Measurements from ENCODE around the gene PCYT1A. TPM values are rescaled to one million over a fixed set of nuclear protein-coding genes. Genes with fewer than 3 reads are reported as not detected.
A peak's percentile ranks its signal among the peaks of the same experiment; 100 is the strongest.
"Not testable (repeated sequence)": the region's sequence is repeated elsewhere in the genome, so short reads cannot be mapped to it uniquely, and the experiment has no call there.

Gene PCYT1A
- total RNA-seq, 1 donor, result 86.1 TPM

DNA sequence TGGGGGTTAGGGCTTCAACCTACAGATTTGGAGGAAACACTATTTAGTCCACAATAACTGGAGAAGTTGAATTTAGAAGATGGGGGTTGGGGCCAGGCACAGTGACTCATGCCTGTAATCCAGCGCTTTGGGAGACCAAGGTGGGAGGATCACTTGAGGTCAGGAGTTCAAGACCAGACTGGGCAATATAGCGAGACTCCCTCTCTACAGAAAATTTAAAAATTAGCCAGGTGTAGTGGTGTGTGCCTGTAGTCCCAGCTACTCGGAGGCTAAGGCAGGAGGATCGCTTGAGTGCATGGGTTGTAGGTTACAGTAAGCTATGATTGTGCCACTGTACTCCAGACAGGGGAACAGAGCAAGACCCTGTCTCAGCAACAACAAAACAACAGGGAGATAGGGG is 35.5 kb upstream of the PCYT1A start:
- Histone ChIP-seq H2AFZ (ENCODE audit: low read length) (no peak overlapping the region), H3K9me3 (ENCODE audit: low read depth, low read length) (no peaks in the 10 kb centered on the region), H3K27ac (ENCODE audit: low read depth, low read length) (no peak overlapping the region), H3K36me3 (ENCODE audit: insufficient read depth, low read length) (no peaks in the 10 kb centered on the region), H3K27me3 (ENCODE audit: insufficient read depth, low read length) (no peaks in the 10 kb centered on the region), H3K4me1 (ENCODE audit: insufficient read depth, low read length) (peaks cover 5% of the 10 kb centered on the region), H3K79me2 (ENCODE audit: insufficient read depth, low read length) (no peaks in the 10 kb centered on the region), H4K20me1 (ENCODE audit: insufficient read depth, low read length) (no peaks in the 10 kb centered on the region), H3K4me2 (ENCODE audit: insufficient read depth, low read length) (no peak overlapping the region), H3K4me3 (ENCODE audit: insufficient read depth, low read length) (no peak overlapping the region)
- TF ChIP-seq CTCF (IDR thresholded peaks at IDR 0.05; ENCODE audit: extremely low read depth, low read depth, low read length), result no peak
- no peak for DNase-seq (ENCODE audit: insufficient read length, low spot score, missing footprints)

DNA sequence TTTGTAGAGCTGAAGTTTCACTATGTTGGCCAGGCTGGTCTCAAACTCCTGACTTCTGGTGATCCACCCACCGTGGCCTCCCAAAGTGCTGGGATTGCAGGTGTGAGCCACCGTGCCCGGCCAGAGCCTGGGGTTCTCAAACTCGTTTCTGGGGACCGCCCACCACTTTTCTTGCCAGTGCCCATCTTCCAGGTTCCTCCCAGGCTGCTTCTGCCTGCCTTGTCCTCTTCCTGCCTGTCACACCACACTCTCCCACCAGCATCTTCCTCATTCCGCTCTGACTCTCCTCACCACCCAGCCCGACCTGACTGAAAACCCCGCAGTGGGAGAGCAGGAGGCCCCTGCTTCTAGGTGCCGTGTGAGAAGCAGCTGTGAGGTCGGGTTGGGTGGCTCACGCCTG is 33.6 kb upstream of the PCYT1A start:
- Histone ChIP-seq H3K27ac (ENCODE audit: low read depth, low read length) (no peak overlapping the region), H3K4me2 (ENCODE audit: insufficient read depth, low read length) (no peak overlapping the region), H4K20me1 (ENCODE audit: insufficient read depth, low read length) (no peaks in the 10 kb centered on the region), H3K36me3 (ENCODE audit: insufficient read depth, low read length) (no peaks in the 10 kb centered on the region), H3K9me3 (ENCODE audit: low read depth, low read length) (no peaks in the 10 kb centered on the region), H2AFZ (ENCODE audit: low read length) (no peak overlapping the region), H3K79me2 (ENCODE audit: insufficient read depth, low read length) (peaks cover 3% of the 10 kb centered on the region), H3K4me3 (ENCODE audit: insufficient read depth, low read length) (no peak overlapping the region), H3K4me1 (ENCODE audit: insufficient read depth, low read length) (peaks cover 5% of the 10 kb centered on the region), H3K27me3 (ENCODE audit: insufficient read depth, low read length) (no peaks in the 10 kb centered on the region)
- no peak for DNase-seq (ENCODE audit: insufficient read length, low spot score, missing footprints)
- no peak for TF ChIP-seq CTCF (IDR thresholded peaks at IDR 0.05; ENCODE audit: extremely low read depth, low read depth, low read length)

GRCh38 chr3:196320137-196320536 is 32.6 kb upstream of the PCYT1A start:
- Histone ChIP-seq H3K4me3 (ENCODE audit: insufficient read depth, low read length) (no peak overlapping the region), H4K20me1 (ENCODE audit: insufficient read depth, low read length) (no peaks in the 10 kb centered on the region), H3K4me2 (ENCODE audit: insufficient read depth, low read length) (no peak overlapping the region), H3K79me2 (ENCODE audit: insufficient read depth, low read length) (peaks cover 3% of the 10 kb centered on the region), H2AFZ (ENCODE audit: low read length) (no peak overlapping the region), H3K27me3 (ENCODE audit: insufficient read depth, low read length) (no peaks in the 10 kb centered on the region), H3K4me1 (ENCODE audit: insufficient read depth, low read length) (peaks cover 5% of the 10 kb centered on the region), H3K36me3 (ENCODE audit: insufficient read depth, low read length) (no peaks in the 10 kb centered on the region), H3K9me3 (ENCODE audit: low read depth, low read length) (no peaks in the 10 kb centered on the region), H3K27ac (ENCODE audit: low read depth, low read length) (no peak overlapping the region)
- DNase-seq (ENCODE audit: insufficient read length, low spot score, missing footprints), result no peak
- TF ChIP-seq CTCF (IDR thresholded peaks at IDR 0.05; ENCODE audit: extremely low read depth, low read depth, low read length), result no peak

DNA sequence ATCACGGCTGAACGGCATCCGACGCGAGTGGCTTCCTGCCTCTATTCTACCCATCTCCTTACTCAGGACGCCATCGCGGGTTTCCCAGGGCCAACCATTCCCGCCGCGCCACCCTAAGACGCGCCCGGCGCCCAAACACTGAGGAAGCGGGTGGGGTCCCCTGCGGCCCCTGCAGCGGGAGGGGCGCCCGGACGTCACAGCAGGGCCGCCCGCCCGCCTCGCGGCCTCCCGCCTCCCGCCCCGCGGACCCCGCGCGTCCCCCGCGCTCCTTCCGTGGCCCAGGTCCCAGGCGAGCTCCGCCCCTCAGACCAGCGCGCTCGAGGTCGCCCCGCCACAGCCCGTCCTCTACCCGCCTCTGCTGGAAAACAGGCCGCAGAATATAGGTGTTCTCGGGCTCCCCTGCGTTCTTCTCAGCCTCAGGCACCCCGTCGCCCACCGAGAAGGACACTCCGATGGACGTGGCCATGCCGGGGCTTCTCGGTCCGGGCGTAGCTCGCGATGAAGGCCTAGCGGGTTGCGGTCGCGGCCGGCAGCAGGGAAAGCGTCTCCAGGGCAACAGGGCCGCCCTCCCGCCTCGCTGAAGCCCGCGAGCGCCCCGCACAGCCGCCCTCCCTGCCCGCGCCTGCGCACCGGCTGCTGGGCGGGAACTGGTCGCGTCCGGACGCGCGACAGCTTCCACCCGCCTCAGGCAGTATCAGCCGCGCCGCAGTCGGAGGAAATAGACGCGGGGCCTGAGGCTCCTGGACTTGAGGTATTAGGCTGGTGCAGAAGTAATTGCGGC is 30.4 kb upstream of the PCYT1A start, which contains the start of gene DYNLT2B:
Gene DYNLT2B, minus strand, starts transcription at position 554 of the 781 bp plus-strand sequence. Its CDS starts 88 bp downstream, at position 466.
- peaks cover 3% of the 10 kb centered on the region for H3K79me2 ChIP-seq (ENCODE audit: insufficient read depth, low read length)
- H3K27me3 ChIP-seq (ENCODE audit: insufficient read depth, low read length), result no peaks in the 10 kb centered on the region
- peaks cover 5% of the 10 kb centered on the region for H3K4me1 ChIP-seq (ENCODE audit: insufficient read depth, low read length)
- peak within 1 kb of the TSS; percentile 85 for H3K27ac ChIP-seq (ENCODE audit: low read depth, low read length)
- H2AFZ ChIP-seq (ENCODE audit: low read length), result peak within 1 kb of the TSS; percentile 100
- peak within 1 kb of the TSS; percentile 98 for H3K4me3 ChIP-seq (ENCODE audit: insufficient read depth, low read length)
- peak within 1 kb of the TSS; percentile 85 for H3K4me2 ChIP-seq (ENCODE audit: insufficient read depth, low read length)
- H4K20me1 ChIP-seq (ENCODE audit: insufficient read depth, low read length), result no peaks in the 10 kb centered on the region
- DNase-seq (ENCODE audit: insufficient read length, low spot score, missing footprints), result peak; percentile 100
- no peak for TF ChIP-seq CTCF (IDR thresholded peaks at IDR 0.05; ENCODE audit: extremely low read depth, low read depth, low read length)
- no peaks in the 10 kb centered on the region for H3K36me3 ChIP-seq (ENCODE audit: insufficient read depth, low read length)
- no peaks in the 10 kb centered on the region for H3K9me3 ChIP-seq (ENCODE audit: low read depth, low read length)

GRCh38 chr3:196316799-196317686 is 29.5 kb upstream of the PCYT1A start:
- H3K9me3 ChIP-seq (ENCODE audit: low read depth, low read length); H3K27me3 ChIP-seq (ENCODE audit: insufficient read depth, low read length); H3K79me2 ChIP-seq (ENCODE audit: insufficient read depth, low read length); H3K4me1 ChIP-seq (ENCODE audit: insufficient read depth, low read length); H4K20me1 ChIP-seq (ENCODE audit: insufficient read depth, low read length); DNase-seq (ENCODE audit: insufficient read length, low spot score, missing footprints); H3K36me3 ChIP-seq (ENCODE audit: insufficient read depth, low read length): not testable (repeated sequence)
- Histone ChIP-seq H3K4me2 (ENCODE audit: insufficient read depth, low read length) (peak overlapping the region; percentile 85), H3K4me3 (ENCODE audit: insufficient read depth, low read length) (peak overlapping the region; percentile 98), H2AFZ (ENCODE audit: low read length) (peak overlapping the region; percentile 100), H3K27ac (ENCODE audit: low read depth, low read length) (peak overlapping the region; percentile 85)

Measured in osteoblast (primary cell).